Gastroesophageal sphincter (tissue), 3 donors: Measurements from ENCODE around the gene LIPA.

Experiments used
- CTCF ChIP-seq, 4 experiments: fragments of 200-600 bp in 2 of 4; fragments of 450-650 bp in 2 of 4; sonication (generic) in 1 of 4; IDR thresholded peaks; one replicate each; pipeline ENCODE4 v1.5.1; 2017 to 2019; ENCODE audit warnings: antibody characterized with exemption in 4 of 4, mild to moderate bottlenecking in 2 of 4, moderate library complexity in 2 of 4
- EP300 ChIP-seq: sonication (generic); formaldehyde crosslinking; IDR thresholded peaks from one replicate; pipeline ENCODE4 v1.6.1; 2017; ENCODE audit warnings: antibody characterized with exemption, mild to moderate bottlenecking
- POLR2AphosphoS5 ChIP-seq: sonication (generic); formaldehyde crosslinking; IDR thresholded peaks from one replicate; pipeline ENCODE4 v1.6.1; 2017; ENCODE audit warnings: antibody characterized with exemption

GRCh38 chr10:89297791-89298190 is 46.2 kb upstream of the LIPA start:
- TF ChIP-seq CTCF (IDR thresholded peaks at IDR 0.05) (no peak), EP300 (no peak), POLR2AphosphoS5 (no peak)
